Esophagus (tissue), 2 donors: ENCODE results near the gene ZNF382. TPM values are rescaled to one million over a fixed set of nuclear protein-coding genes. Genes with fewer than 3 reads are reported as not detected.
"Not testable (repeated sequence)": the region's sequence is repeated elsewhere in the genome, so short reads cannot be mapped to it uniquely, and the experiment has no call there.

Source experiments
- H3K27ac ChIP-seq, 2 donors: one replicate each; pipeline ENCODE4 v1.5.1; 2013; ENCODE audit warnings: low read depth in 2 of 2, mild to moderate bottlenecking in 2 of 2, inconsistent platforms in 1 of 2, low read length in 1 of 2, moderate library complexity in 1 of 2
- H3K27me3 ChIP-seq, 2 donors: one replicate each; pipeline ENCODE4 v1.6.1; 2013; ENCODE audit warnings: low read length in 2 of 2, control low read depth in 1 of 2, mild to moderate bottlenecking in 1 of 2; ENCODE audit not compliant: insufficient read depth in 2 of 2, control insufficient read depth in 1 of 2
- H3K36me3 ChIP-seq, 2 donors: one replicate each; pipeline ENCODE4 v1.6.1; 2013; ENCODE audit warnings: low read length in 1 of 2; ENCODE audit not compliant: control insufficient read depth in 2 of 2, insufficient read depth in 2 of 2
- H3K4me1 ChIP-seq, 2 donors: one replicate each; pipeline ENCODE4 v1.6.1; 2013; ENCODE audit warnings: low read length in 1 of 2; ENCODE audit not compliant: control insufficient read depth in 2 of 2, insufficient read depth in 2 of 2
- H3K4me3 ChIP-seq, 2 donors: one replicate each; pipeline ENCODE4 v1.5.1; 2013; ENCODE audit warnings: low read length in 2 of 2, mild to moderate bottlenecking in 2 of 2, low read depth in 1 of 2, moderate library complexity in 1 of 2
- H3K9me3 ChIP-seq, 2 donors: one replicate each; pipeline ENCODE4 v1.6.1; 2013; ENCODE audit warnings: mild to moderate bottlenecking in 2 of 2, low read depth in 1 of 2, low read length in 1 of 2, moderate library complexity in 1 of 2; ENCODE audit not compliant: control insufficient read depth in 2 of 2, insufficient read depth in 1 of 2
- WGBS, 2 donors: extraction: QIAGEN DNeasy Blood & Tissue Kit; methylation state at CpG; one replicate each; pipeline ENCODE4 v1.1.7; 2013; 5-methylcytosine and 5-hydroxymethylcytosine counted together
- polyA plus RNA-seq, 2 donors: library from polyadenylated mRNA; stranded (reverse); fragments of 200-250 nt; gene quantifications; one replicate each; pipeline ENCODE4 v1.2.3, GENCODE V29; 2013
- donor health status: healthy with polysubstance abuse.
- donor health status: Bipolar disorder and iron deficiency.

ZNF382 gene
- polyA plus RNA-seq, 2 donors = 0.53 to 0.71 TPM

- H3K27me3 ChIP-seq, H3K36me3 ChIP-seq, H3K4me3 ChIP-seq, H3K4me1 ChIP-seq, H3K27ac ChIP-seq, H3K9me3 ChIP-seq: not testable (repeated sequence)
- 89 to 93% methylated on average over 10 of the region's 10 CpGs for WGBS, 2 donors
These were observed 2.4 kb upstream of the ZNF382 start for GRCh38 chr19:36602681-36603080.

GRCh38 chr19:36604656-36605100 lies 435 bp upstream of the ZNF382 start:
- Histone ChIP-seq H3K27ac (peak overlapping the region; percentile 77 to 80), H3K27me3 (no peaks in the 10 kb centered on the region), H3K4me3 (peak overlapping the region; percentile 62 to 87), H3K4me1 (no peaks in the 10 kb centered on the region), H3K9me3 (no peaks in the 10 kb centered on the region), H3K36me3 (no peaks in the 10 kb centered on the region)
- WGBS, 2 donors = 1 to 2% methylated on average over 21 of the region's 21 CpGs

GRCh38 chr19:36605877-36606478 lies 865 bp downstream of the ZNF382 start:
- peak overlapping the region in 1 of 2 donors; percentile 80 for H3K27ac ChIP-seq
- H3K27me3 ChIP-seq = no peaks in the 10 kb centered on the region
- peak overlapping the region; percentile 62 to 87 for H3K4me3 ChIP-seq
- no peaks in the 10 kb centered on the region for H3K9me3 ChIP-seq
- H3K36me3 ChIP-seq = no peaks in the 10 kb centered on the region
- H3K4me1 ChIP-seq = no peaks in the 10 kb centered on the region
- WGBS, 2 donors = 2 to 9% methylated on average over 1 of the region's 1 CpG

GRCh38 chr19:36627057-36627456 lies 21.9 kb downstream of the ZNF382 start:
- WGBS, 2 donors = 95 to 98% methylated on average over 5 of the region's 5 CpGs
- Histone ChIP-seq H3K27me3 (no peaks in the 10 kb centered on the region), H3K4me1 (no peaks in the 10 kb centered on the region), H3K9me3 (peaks cover 21 to 30% of the 10 kb centered on the region in 2 donors), H3K4me3 (no peak overlapping the region), H3K36me3 (no peaks in the 10 kb centered on the region), H3K27ac (no peak overlapping the region)

GRCh38 chr19:36635342-36635741 lies 30.2 kb downstream of the ZNF382 start:
- Histone ChIP-seq H3K27ac (no peak overlapping the region), H3K4me3 (no peak overlapping the region), H3K36me3 (peaks cover 0 to 4% of the 10 kb centered on the region in 2 donors), H3K4me1 (no peaks in the 10 kb centered on the region), H3K9me3 (peaks cover 16 to 29% of the 10 kb centered on the region in 2 donors), H3K27me3 (no peaks in the 10 kb centered on the region)
- WGBS, 2 donors = 95 to 99% methylated on average over 2 of the region's 2 CpGs

GRCh38 chr19:36638862-36639510 lies 33.9 kb downstream of the ZNF382 start:
- no peak overlapping the region for H3K4me3 ChIP-seq
- peaks cover 0 to 6% of the 10 kb centered on the region in 2 donors for H3K36me3 ChIP-seq
- peaks cover 16 to 32% of the 10 kb centered on the region in 2 donors for H3K9me3 ChIP-seq
- no peaks in the 10 kb centered on the region for H3K27me3 ChIP-seq
- 95 to 96% methylated on average over 5 of the region's 5 CpGs for WGBS, 2 donors
- H3K4me1 ChIP-seq = no peaks in the 10 kb centered on the region
- H3K27ac ChIP-seq = no peak overlapping the region

- Histone ChIP-seq H3K4me1 (no peaks in the 10 kb centered on the region), H3K4me3 (no peak overlapping the region), H3K9me3 (peaks cover 11 to 40% of the 10 kb centered on the region in 2 donors), H3K36me3 (peaks cover 10 to 16% of the 10 kb centered on the region in 2 donors), H3K27ac (no peak overlapping the region), H3K27me3 (no peaks in the 10 kb centered on the region)
- 92 to 96% methylated on average over 2 of the region's 2 CpGs for WGBS, 2 donors
These were observed 41.6 kb downstream of the ZNF382 start for GRCh38 chr19:36646746-36647145.

- no peak overlapping the region for H3K27ac ChIP-seq
- no peaks in the 10 kb centered on the region for H3K27me3 ChIP-seq
- peaks cover 18 to 20% of the 10 kb centered on the region in 2 donors for H3K36me3 ChIP-seq
- WGBS, 2 donors = 81 to 88% methylated on average over 1 of the region's 1 CpG
- peaks cover 4 to 24% of the 10 kb centered on the region in 2 donors for H3K9me3 ChIP-seq
- no peaks in the 10 kb centered on the region for H3K4me1 ChIP-seq
- no peak overlapping the region for H3K4me3 ChIP-seq
These were observed 47.8 kb downstream of the ZNF382 start for GRCh38 chr19:36652958-36653357.

- Histone ChIP-seq H3K4me3 (peak overlapping the region; percentile 82 to 88), H3K4me1 (peaks cover 0 to 2% of the 10 kb centered on the region in 2 donors), H3K27me3 (no peaks in the 10 kb centered on the region), H3K36me3 (peaks cover 0 to 3% of the 10 kb centered on the region in 2 donors), H3K27ac (peak overlapping the region; percentile 40 to 63), H3K9me3 (peaks cover 0 to 5% of the 10 kb centered on the region in 2 donors)
- 39 to 59% methylated on average over 14 of the region's 14 CpGs for WGBS, 2 donors
These were observed 60.7 kb downstream of the ZNF382 start for GRCh38 chr19:36665832-36666231.

- WGBS, 2 donors = 87 to 89% methylated on average over 2 of the region's 2 CpGs
- Histone ChIP-seq H3K9me3 (peaks cover 9 to 11% of the 10 kb centered on the region in 2 donors), H3K27ac (no peak overlapping the region), H3K4me1 (peaks cover 0 to 2% of the 10 kb centered on the region in 2 donors), H3K36me3 (peaks cover 0 to 8% of the 10 kb centered on the region in 2 donors), H3K4me3 (no peak overlapping the region), H3K27me3 (no peaks in the 10 kb centered on the region)
These were observed 63.5 kb downstream of the ZNF382 start for GRCh38 chr19:36668646-36669045.
